ENCODE results near the gene GUCY2D. TPM values are rescaled to one million over a fixed set of nuclear protein-coding genes. Genes with fewer than 3 reads are reported as not detected.
A peak's percentile ranks its signal among the peaks of the same experiment; 100 is the strongest.
"Not testable (repeated sequence)": the region's sequence is repeated elsewhere in the genome, so short reads cannot be mapped to it uniquely, and the experiment has no call there.

GUCY2D gene
- total RNA-seq: not detected

- Mint-ChIP-seq H3K4me3 (peak within 1 kb of the TSS; percentile 7), H3K27ac (no peak within 1 kb of the TSS), H3K27me3 (peaks cover 57% of the 10 kb centered on the region), H3K4me1 (peaks cover 6% of the 10 kb centered on the region), H3K9me3 (ENCODE audit: low read depth) (no peaks in the 10 kb centered on the region), H3K36me3 (no peaks in the 10 kb centered on the region)
- DNase-seq (no peak), ATAC-seq (peak; percentile 36)
- CTCF ChIA-PET: interaction anchor here (0.9 to 2.3 kb wide), 14 partner anchors 8 to 271 kb away, joined by 3 to 15 read pairs (median 4); partner anchors contain the start of gene TRAPPC1
Measured at GRCh38 chr17:8001976-8002720, at the start of gene GUCY2D. Gene GUCY2D (plus strand): TSS chr17:8002615. CDS start chr17:8003048, 433 bp downstream.

GRCh38 chr17:7953266-7953665 lies 49.1 kb upstream of the GUCY2D start:
- not testable (repeated sequence) for H3K4me3 Mint-ChIP-seq; ATAC-seq; H3K27ac Mint-ChIP-seq; DNase-seq; H3K27me3 Mint-ChIP-seq; H3K9me3 Mint-ChIP-seq (ENCODE audit: low read depth)
- peaks cover 41% of the 10 kb centered on the region for H3K4me1 Mint-ChIP-seq
- peaks cover 20% of the 10 kb centered on the region for H3K36me3 Mint-ChIP-seq
- CTCF ChIA-PET: interaction anchor here (1.0 to 3.1 kb wide), 4 partner anchors 10 to 121 kb away, joined by 3 to 15 read pairs (median 5); no protein-coding TSS in a partner anchor

GRCh38 chr17:7955414-7956227 lies 46.8 kb upstream of the GUCY2D start:
- no peaks in the 10 kb centered on the region for H3K9me3 Mint-ChIP-seq (ENCODE audit: low read depth)
- CTCF ChIA-PET: interaction anchor here (0.5 to 1.3 kb wide), 4 partner anchors 24 to 212 kb away, joined by 3 to 5 read pairs (median 4); partner anchors contain the start of gene NAA38
- H3K36me3 Mint-ChIP-seq: no peaks in the 10 kb centered on the region
- ATAC-seq (no peak), DNase-seq (no peak)
- H3K27ac Mint-ChIP-seq: no peak overlapping the region
- H3K27me3 Mint-ChIP-seq: peaks cover 14% of the 10 kb centered on the region
- no peak overlapping the region for H3K4me3 Mint-ChIP-seq
- peaks cover 34% of the 10 kb centered on the region for H3K4me1 Mint-ChIP-seq

GRCh38 chr17:7956228-7956965 lies 46.0 kb upstream of the GUCY2D start:
- H3K9me3 Mint-ChIP-seq (ENCODE audit: low read depth): no peaks in the 10 kb centered on the region
- H3K4me1 Mint-ChIP-seq: peaks cover 26% of the 10 kb centered on the region
- CTCF ChIA-PET: interaction anchor here (0.5 to 1.3 kb wide), 4 partner anchors 24 to 213 kb away, joined by 3 to 5 read pairs (median 4); partner anchors contain the start of gene NAA38
- H3K36me3 Mint-ChIP-seq: no peaks in the 10 kb centered on the region
- no peak overlapping the region for H3K27ac Mint-ChIP-seq
- peaks cover 18% of the 10 kb centered on the region for H3K27me3 Mint-ChIP-seq
- DNase-seq: no peak
- no peak overlapping the region for H3K4me3 Mint-ChIP-seq
- ATAC-seq: no peak

GRCh38 chr17:7959503-7960253 lies 42.7 kb upstream of the GUCY2D start:
- no peaks in the 10 kb centered on the region for H3K36me3 Mint-ChIP-seq
- H3K4me1 Mint-ChIP-seq: peaks cover 4% of the 10 kb centered on the region
- no peaks in the 10 kb centered on the region for H3K9me3 Mint-ChIP-seq (ENCODE audit: low read depth)
- ATAC-seq: no peak
- no peak for DNase-seq
- H3K4me3 Mint-ChIP-seq: no peak overlapping the region
- H3K27me3 Mint-ChIP-seq: peaks cover 25% of the 10 kb centered on the region
- no peak overlapping the region for H3K27ac Mint-ChIP-seq
- CTCF ChIA-PET: interaction anchor here (1.7 kb wide), 1 partner anchor 30 kb away, joined by 4 read pairs; no protein-coding TSS in a partner anchor

- CTCF ChIA-PET: interaction anchor here (0.7 kb wide), 1 partner anchor 149 kb away, joined by 3 read pairs; no protein-coding TSS in a partner anchor
- DNase-seq (no peak), ATAC-seq (no peak)
- Mint-ChIP-seq H3K4me1 (no peaks in the 10 kb centered on the region), H3K9me3 (ENCODE audit: low read depth) (no peaks in the 10 kb centered on the region), H3K36me3 (no peaks in the 10 kb centered on the region), H3K27ac (no peak overlapping the region), H3K27me3 (peaks cover 25% of the 10 kb centered on the region), H3K4me3 (no peak overlapping the region)
Measured at GRCh38 chr17:7961421-7961820, 41.0 kb upstream of the GUCY2D start.

GRCh38 chr17:7967751-7968150 lies 34.7 kb upstream of the GUCY2D start:
- CTCF ChIA-PET: no interaction called here
- Mint-ChIP-seq H3K27me3 (peaks cover 19% of the 10 kb centered on the region), H3K27ac (no peak overlapping the region), H3K4me3 (no peak overlapping the region), H3K4me1 (peaks cover 2% of the 10 kb centered on the region), H3K36me3 (no peaks in the 10 kb centered on the region), H3K9me3 (ENCODE audit: low read depth) (no peaks in the 10 kb centered on the region)
- no peak for ATAC-seq
- DNase-seq: no peak

- Mint-ChIP-seq H3K4me3 (no peak overlapping the region), H3K27ac (no peak overlapping the region), H3K27me3 (peaks cover 24% of the 10 kb centered on the region), H3K4me1 (peaks cover 2% of the 10 kb centered on the region), H3K36me3 (peaks cover under 1% of the 10 kb centered on the region), H3K9me3 (ENCODE audit: low read depth) (peaks cover 3% of the 10 kb centered on the region)
- DNase-seq (no peak), ATAC-seq (no peak)
- CTCF ChIA-PET: no interaction called here
Measured at GRCh38 chr17:7969433-7969832, 33.0 kb upstream of the GUCY2D start.

- H3K36me3 Mint-ChIP-seq: peaks cover 12% of the 10 kb centered on the region
- CTCF ChIA-PET: interaction anchor here (0.7 to 1.6 kb wide), 7 partner anchors 9 to 59 kb away, joined by 3 to 7 read pairs (median 4); no protein-coding TSS in a partner anchor
- peaks cover 30% of the 10 kb centered on the region for H3K27me3 Mint-ChIP-seq
- ATAC-seq (no peak), DNase-seq (no peak)
- peaks cover 2% of the 10 kb centered on the region for H3K4me1 Mint-ChIP-seq
- H3K27ac Mint-ChIP-seq: no peak overlapping the region
- peaks cover 12% of the 10 kb centered on the region for H3K9me3 Mint-ChIP-seq (ENCODE audit: low read depth)
- H3K4me3 Mint-ChIP-seq: no peak overlapping the region
Measured at GRCh38 chr17:7971651-7972050, 30.8 kb upstream of the GUCY2D start.

- Mint-ChIP-seq H3K27ac (no peak overlapping the region), H3K9me3 (ENCODE audit: low read depth) (peaks cover 15% of the 10 kb centered on the region), H3K4me1 (peaks cover 2% of the 10 kb centered on the region), H3K36me3 (peaks cover 16% of the 10 kb centered on the region), H3K4me3 (no peak overlapping the region), H3K27me3 (peaks cover 33% of the 10 kb centered on the region)
- CTCF ChIA-PET: interaction anchor here (0.7 to 1.8 kb wide), 4 partner anchors 10 to 107 kb away, joined by 3 to 7 read pairs (median 4); no protein-coding TSS in a partner anchor
- ATAC-seq (no peak), DNase-seq (peak; percentile 31)
Measured at GRCh38 chr17:7972131-7972785, 30.2 kb upstream of the GUCY2D start.

GRCh38 chr17:7974638-7975131 lies 27.7 kb upstream of the GUCY2D start:
- H3K4me3 Mint-ChIP-seq: no peak overlapping the region
- peaks cover 18% of the 10 kb centered on the region for H3K9me3 Mint-ChIP-seq (ENCODE audit: low read depth)
- ATAC-seq (no peak), DNase-seq (peak; percentile 3)
- H3K27ac Mint-ChIP-seq: no peak overlapping the region
- CTCF ChIA-PET: interaction anchor here (1.2 to 2.5 kb wide), 3 partner anchors 13 to 152 kb away, joined by 3 to 6 read pairs (median 5); no protein-coding TSS in a partner anchor
- H3K4me1 Mint-ChIP-seq: peaks cover 4% of the 10 kb centered on the region
- H3K36me3 Mint-ChIP-seq: peaks cover 18% of the 10 kb centered on the region
- H3K27me3 Mint-ChIP-seq: peaks cover 34% of the 10 kb centered on the region
